Peyer's patch (tissue), 4 donors: ENCODE measurements around the gene FAM118A.
"Not testable (repeated sequence)": the region's sequence is repeated elsewhere in the genome, so short reads cannot be mapped to it uniquely, and the experiment has no call there.

Experiments used
- POLR2A ChIP-seq, 2 donors: fragments of 450-650 bp; IDR thresholded peaks; one replicate each; pipeline ENCODE4 v1.5.1; 2017; ENCODE audit warnings: antibody characterized with exemption in 2 of 2, mild to moderate bottlenecking in 2 of 2, moderate library complexity in 2 of 2
- TF ChIP-seq, protein P1 (sequence below), 6 experiments: fragments of 450-650 bp in 4 of 6; fragments of 200-600 bp in 2 of 6; sonication (generic) in 1 of 6; IDR thresholded peaks; one replicate each; pipeline ENCODE4 v1.5.1; 2017 to 2019; ENCODE audit warnings: antibody characterized with exemption in 6 of 6, mild to moderate bottlenecking in 3 of 6, moderate library complexity in 1 of 6

DNA sequence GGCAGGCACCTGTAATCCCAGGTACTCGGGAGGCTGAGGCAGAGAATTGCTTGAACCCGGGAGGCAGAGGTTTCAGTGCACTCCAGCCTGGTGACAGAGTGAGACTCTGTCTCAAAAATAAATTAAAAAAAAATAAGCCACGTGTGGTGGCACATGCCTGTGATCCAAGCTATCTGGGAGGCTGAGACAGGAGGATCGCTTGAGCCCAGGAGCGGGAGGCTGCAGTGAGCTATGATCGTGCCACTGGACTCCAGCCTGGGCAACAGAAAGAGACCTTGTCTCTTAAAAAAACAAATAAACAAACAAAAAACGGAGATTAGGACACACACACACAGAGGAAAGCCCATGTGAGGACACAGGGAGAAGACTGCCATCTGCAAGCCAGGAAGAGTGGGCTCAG lies 32.0 kb upstream of the FAM118A start:
- TF ChIP-seq, protein P1, sequence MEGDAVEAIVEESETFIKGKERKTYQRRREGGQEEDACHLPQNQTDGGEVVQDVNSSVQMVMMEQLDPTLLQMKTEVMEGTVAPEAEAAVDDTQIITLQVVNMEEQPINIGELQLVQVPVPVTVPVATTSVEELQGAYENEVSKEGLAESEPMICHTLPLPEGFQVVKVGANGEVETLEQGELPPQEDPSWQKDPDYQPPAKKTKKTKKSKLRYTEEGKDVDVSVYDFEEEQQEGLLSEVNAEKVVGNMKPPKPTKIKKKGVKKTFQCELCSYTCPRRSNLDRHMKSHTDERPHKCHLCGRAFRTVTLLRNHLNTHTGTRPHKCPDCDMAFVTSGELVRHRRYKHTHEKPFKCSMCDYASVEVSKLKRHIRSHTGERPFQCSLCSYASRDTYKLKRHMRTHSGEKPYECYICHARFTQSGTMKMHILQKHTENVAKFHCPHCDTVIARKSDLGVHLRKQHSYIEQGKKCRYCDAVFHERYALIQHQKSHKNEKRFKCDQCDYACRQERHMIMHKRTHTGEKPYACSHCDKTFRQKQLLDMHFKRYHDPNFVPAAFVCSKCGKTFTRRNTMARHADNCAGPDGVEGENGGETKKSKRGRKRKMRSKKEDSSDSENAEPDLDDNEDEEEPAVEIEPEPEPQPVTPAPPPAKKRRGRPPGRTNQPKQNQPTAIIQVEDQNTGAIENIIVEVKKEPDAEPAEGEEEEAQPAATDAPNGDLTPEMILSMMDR (IDR thresholded peaks at IDR 0.05): not testable (repeated sequence)
- TF ChIP-seq POLR2A (IDR thresholded peaks at IDR 0.05): not testable (repeated sequence)
